Cardiac muscle cell (in vitro differentiated cells and primary cell): Measurements from ENCODE around the gene UVSSA. TPM values are rescaled to one million over a fixed set of nuclear protein-coding genes. Genes with fewer than 3 reads are reported as not detected.

Experiments
- DNase-seq, 2 donors: peaks; one replicate each; pipeline versions ENCODE4 v3.0.0 to v3.0.0-alpha.2; 2010 to 2017; ENCODE audit warnings: low read depth in 1 of 2, low spot score in 1 of 2
- H3K27ac ChIP-seq: fragments of 200-600 bp; sonication (generic); 2 replicates; pipeline ENCODE4 v1.5.1; 2016
- H3K27me3 ChIP-seq: fragments of 200-600 bp; sonication (generic); 2 replicates; pipeline ENCODE4 v1.6.0; 2016; ENCODE audit warnings: control low read depth
- H3K36me3 ChIP-seq: fragments of 200-600 bp; sonication (generic); 2 replicates; pipeline ENCODE4 v1.5.1; 2016; ENCODE audit warnings: control low read depth
- H3K4me1 ChIP-seq: fragments of 200-600 bp; sonication (generic); 2 replicates; pipeline ENCODE4 v1.8.1; 2017; ENCODE audit warnings: low read depth, mild to moderate bottlenecking, mixed run types
- H3K4me3 ChIP-seq: fragments of 200-600 bp; sonication (generic); 2 replicates; pipeline ENCODE4 v1.5.1; 2016; ENCODE audit warnings: mild to moderate bottlenecking
- H3K9me3 ChIP-seq: fragments of 200-600 bp; sonication (generic); 2 replicates; pipeline ENCODE4 v1.5.1; 2017; ENCODE audit warnings: low read depth, mild to moderate bottlenecking, control low read depth
- polyA plus RNA-seq: library from polyadenylated mRNA; unstranded; fragments of >200 nt; fragmentation: Nextera tagmentation; extraction: Ambion mirVana; gene quantifications from 2 replicates; pipeline ENCODE4 v1.2.1, GENCODE V29; 2016
- total RNA-seq: library from RNA; depleted of rRNA; stranded (reverse); fragments of >200 nt; gene quantifications from 2 replicates; pipeline ENCODE4 v1.2.3, GENCODE V29; 2016
- TF ChIP-seq, protein P1 (sequence below): IDR thresholded peaks from 2 replicates; pipeline ENCODE4 v1.5.1; 2012; ENCODE audit warnings: low read depth, mild to moderate bottlenecking, low read length

UVSSA gene
- total and polyA plus RNA-seq, 2 experiments from 2014 or later, result 7.2 to 14.1 TPM

DNA sequence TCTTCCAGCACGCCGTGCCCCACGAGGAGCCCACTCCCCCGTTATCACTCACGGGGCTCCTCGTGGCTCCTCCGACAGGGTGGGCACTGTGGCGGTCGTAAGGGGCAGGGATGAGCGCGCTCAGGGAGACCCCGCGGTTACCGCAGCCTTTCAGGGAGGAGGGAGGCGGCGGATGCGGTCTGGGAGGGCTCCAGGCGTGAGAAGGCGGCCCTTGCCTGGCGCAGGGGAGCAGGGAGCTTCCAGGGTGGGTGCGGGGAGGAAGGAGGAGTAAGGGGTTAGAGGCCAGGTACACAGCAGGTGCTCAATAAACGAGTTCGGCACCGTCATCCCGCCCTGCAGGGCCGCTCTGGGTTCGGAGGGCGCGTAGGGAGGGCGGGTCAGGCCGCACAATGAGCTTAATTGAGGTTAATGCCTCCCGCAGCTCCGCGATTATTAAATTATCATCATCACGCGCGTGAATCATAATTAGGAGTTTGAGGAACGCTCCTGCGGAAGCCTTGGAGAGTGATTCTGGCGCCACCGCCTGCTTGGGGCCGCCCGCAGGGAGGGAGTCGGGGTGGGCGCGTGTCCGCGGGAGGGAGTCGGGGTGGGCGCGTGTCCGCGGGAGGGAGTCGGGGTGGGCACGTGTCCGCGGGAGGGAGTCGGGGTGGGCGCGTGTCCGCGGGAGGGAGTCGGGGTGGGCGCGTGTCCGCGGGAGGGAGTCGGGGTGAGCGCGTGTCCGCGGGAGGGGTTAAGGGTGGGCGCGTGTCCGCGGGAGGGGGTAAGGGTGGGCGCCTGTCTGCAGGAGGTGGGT lies 66.9 kb downstream of the UVSSA start:
- Histone ChIP-seq H3K36me3 (no peaks in the 10 kb centered on the region), H3K27me3 (peaks cover 94% of the 10 kb centered on the region), H3K4me1 (no peaks in the 10 kb centered on the region), H3K9me3 (no peaks in the 10 kb centered on the region), H3K4me3 (no peak overlapping the region), H3K27ac (no peak overlapping the region)
- no peak for DNase-seq
- TF ChIP-seq, protein P1, sequence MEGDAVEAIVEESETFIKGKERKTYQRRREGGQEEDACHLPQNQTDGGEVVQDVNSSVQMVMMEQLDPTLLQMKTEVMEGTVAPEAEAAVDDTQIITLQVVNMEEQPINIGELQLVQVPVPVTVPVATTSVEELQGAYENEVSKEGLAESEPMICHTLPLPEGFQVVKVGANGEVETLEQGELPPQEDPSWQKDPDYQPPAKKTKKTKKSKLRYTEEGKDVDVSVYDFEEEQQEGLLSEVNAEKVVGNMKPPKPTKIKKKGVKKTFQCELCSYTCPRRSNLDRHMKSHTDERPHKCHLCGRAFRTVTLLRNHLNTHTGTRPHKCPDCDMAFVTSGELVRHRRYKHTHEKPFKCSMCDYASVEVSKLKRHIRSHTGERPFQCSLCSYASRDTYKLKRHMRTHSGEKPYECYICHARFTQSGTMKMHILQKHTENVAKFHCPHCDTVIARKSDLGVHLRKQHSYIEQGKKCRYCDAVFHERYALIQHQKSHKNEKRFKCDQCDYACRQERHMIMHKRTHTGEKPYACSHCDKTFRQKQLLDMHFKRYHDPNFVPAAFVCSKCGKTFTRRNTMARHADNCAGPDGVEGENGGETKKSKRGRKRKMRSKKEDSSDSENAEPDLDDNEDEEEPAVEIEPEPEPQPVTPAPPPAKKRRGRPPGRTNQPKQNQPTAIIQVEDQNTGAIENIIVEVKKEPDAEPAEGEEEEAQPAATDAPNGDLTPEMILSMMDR, result no peak

DNA sequence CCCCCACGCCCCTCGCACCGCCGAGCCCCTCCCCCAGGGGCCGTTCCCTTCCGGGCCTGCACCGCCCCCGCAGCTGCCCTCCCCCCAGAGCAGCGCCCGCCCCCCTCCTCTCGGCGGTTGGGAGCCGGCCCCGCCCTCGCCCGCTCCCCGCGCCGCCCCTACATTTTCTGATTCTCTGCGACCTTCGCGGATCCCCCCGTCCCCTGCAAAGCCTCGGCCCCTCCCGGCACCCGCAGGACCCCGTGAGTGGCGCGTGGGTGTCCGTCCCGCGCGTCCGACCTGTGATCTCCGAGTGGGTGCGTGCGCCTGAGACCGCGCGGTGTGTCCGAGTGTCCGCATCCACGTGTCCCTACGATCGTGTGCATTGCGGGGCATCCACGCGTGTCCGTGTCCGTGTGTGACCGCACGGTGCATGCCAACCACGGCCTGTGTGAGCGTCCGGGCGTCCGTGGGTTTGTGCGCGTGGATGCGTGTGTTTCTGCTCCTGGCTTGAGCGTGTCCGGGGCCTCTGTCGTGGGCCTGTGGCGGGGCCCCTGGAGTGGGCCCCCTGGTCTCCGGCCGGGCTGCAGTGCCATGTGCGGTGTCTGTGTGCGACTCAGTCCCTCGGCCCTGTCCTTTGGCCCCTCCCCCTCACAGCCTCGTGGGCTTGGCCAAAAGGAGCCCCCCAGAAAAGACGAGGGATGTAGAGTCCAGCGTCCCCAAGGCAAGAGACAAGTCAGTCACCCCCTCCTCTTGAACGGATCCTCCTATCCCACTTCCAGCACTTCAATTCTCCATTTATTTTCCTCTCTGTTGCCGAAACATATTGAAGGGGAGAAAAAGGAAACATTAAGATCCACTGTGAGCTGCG lies 68.0 kb downstream of the UVSSA start:
- Histone ChIP-seq H3K27me3 (peaks cover 89% of the 10 kb centered on the region), H3K27ac (no peak overlapping the region), H3K36me3 (no peaks in the 10 kb centered on the region), H3K4me3 (no peak overlapping the region), H3K4me1 (no peaks in the 10 kb centered on the region), H3K9me3 (no peaks in the 10 kb centered on the region)
- TF ChIP-seq, protein P1, result no peak
- DNase-seq, result no peak

DNA sequence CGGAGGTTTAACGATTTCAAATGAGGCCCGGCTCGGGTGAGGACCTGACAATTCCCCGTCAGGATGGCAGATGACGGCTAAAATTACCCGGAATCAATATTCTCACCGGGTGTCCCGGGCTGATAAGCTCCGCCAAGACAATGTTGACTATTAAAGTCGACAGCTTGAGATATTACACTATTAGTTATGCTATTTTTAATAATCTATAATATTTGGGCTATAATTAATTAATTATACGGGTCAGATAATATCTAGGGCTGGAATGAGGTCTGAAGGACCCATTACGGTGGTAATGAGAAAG lies 68.6 kb downstream of the UVSSA start:
- H3K4me1 ChIP-seq, result no peaks in the 10 kb centered on the region
- no peaks in the 10 kb centered on the region for H3K9me3 ChIP-seq
- no peak overlapping the region for H3K27ac ChIP-seq
- TF ChIP-seq, protein P1, result no peak
- peaks cover 85% of the 10 kb centered on the region for H3K27me3 ChIP-seq
- no peak for DNase-seq
- no peak overlapping the region for H3K4me3 ChIP-seq
- H3K36me3 ChIP-seq, result no peaks in the 10 kb centered on the region

DNA sequence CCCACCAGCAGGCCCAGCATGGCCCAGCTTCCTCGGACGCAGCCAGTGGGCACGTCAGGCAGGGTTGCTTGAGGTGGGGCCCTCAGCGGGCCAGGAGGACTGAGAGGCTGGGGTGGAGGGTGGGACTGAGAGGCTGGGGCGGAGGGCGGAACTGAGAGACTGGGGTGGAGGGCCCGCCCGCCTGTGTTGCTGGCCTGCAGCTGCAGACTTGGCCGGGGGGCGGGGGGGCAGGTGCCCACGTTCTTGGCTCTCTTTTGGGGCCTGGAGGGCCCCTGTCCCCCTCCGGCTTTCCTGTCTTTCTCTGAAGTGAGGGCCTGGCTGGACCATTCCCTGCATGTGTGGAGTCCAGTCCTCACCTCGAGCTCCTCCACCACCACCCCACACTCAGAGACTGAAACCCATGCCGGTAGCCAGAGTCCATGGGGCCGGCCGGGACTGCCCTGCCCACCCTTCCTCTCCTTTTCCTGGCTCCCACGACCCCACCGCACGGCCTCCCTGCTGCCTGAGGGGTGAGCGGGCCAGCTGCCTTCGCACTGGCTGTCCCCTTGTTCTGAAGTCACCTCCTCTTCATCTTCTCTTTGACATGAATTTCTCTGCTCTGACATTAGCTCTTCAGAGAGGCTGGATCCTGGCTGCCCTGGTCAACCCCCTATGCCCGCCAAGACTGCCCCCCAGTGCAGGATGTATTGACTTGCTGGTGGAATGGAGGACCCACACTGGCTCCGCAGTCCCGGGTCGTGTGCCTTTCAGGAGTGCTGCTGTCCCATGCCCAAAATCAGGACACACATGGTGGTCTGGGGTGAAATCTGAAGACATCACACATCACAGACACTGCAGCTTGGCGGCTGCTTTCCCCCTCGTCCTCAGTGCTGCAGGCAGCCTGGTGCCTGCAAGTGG lies 69.3 kb downstream of the UVSSA start:
- Histone ChIP-seq H3K9me3 (no peaks in the 10 kb centered on the region), H3K27ac (no peak overlapping the region), H3K4me3 (no peak overlapping the region), H3K36me3 (no peaks in the 10 kb centered on the region), H3K4me1 (no peaks in the 10 kb centered on the region), H3K27me3 (peaks cover 83% of the 10 kb centered on the region)
- TF ChIP-seq, protein P1, result no peak
- no peak for DNase-seq

DNA sequence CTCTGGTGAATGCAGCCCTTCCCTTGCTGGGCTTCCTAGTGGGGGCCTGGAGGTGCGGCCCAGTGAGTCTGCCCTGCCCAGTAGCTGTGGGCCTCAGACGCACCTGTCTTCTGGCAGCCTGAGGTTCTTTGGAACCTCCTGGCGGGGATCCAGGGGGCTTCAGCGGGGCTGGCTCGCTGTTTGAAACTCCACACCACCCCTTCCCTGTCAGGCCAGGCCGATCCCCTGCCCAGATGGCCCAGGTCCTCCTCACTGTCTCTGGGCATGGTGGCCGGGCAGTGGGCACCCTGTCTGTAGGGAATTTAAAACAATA lies 69.9 kb downstream of the UVSSA start:
- H3K27me3 ChIP-seq, result peaks cover 78% of the 10 kb centered on the region

More for the DNA sequence above, 69.9 kb downstream of the UVSSA start:
- Histone ChIP-seq H3K27ac (no peak overlapping the region), H3K4me1 (no peaks in the 10 kb centered on the region), H3K9me3 (no peaks in the 10 kb centered on the region), H3K36me3 (no peaks in the 10 kb centered on the region), H3K4me3 (no peak overlapping the region)
- DNase-seq, result no peak
- TF ChIP-seq, protein P1, result no peak
